M059J (cell line): ENCODE results near the gene LLGL1. TPM values are rescaled to one million over a fixed set of nuclear protein-coding genes. Genes with fewer than 3 reads are reported as not detected.
A peak's percentile ranks its signal among the peaks of the same experiment; 100 is the strongest.

Experiments
- DNase-seq: peaks from one replicate; pipeline ENCODE4 v3.0.0-alpha.2; 2012; ENCODE audit warnings: low read depth
- total RNA-seq: library from RNA; depleted of rRNA; stranded (reverse); fragments of >200 nt; shearing (Covaris generic); gene quantifications from 2 replicates; pipeline ENCODE4 v1.2.3, GENCODE V29; 2014

Gene LLGL1
- total RNA-seq, 1 experiment from 2014 or later, result 38.0 TPM

GRCh38 chr17:18253187-18253884 is 27.9 kb downstream of the LLGL1 start:
- no peak for DNase-seq

GRCh38 chr17:18253947-18254821 is 28.7 kb downstream of the LLGL1 start:
- no peak for DNase-seq

GRCh38 chr17:18254888-18255649 is 29.6 kb downstream of the LLGL1 start:
- no peak for DNase-seq

GRCh38 chr17:18256351-18256750 is 30.9 kb downstream of the LLGL1 start:
- no peak for DNase-seq

- DNase-seq, result no peak
Measured at GRCh38 chr17:18256776-18257175, 31.3 kb downstream of the LLGL1 start.

GRCh38 chr17:18257268-18257981 is 32.0 kb downstream of the LLGL1 start:
- DNase-seq, result peak; percentile 73

GRCh38 chr17:18257982-18258355 is 32.5 kb downstream of the LLGL1 start:
- peak; percentile 86 for DNase-seq

- DNase-seq, result peak; percentile 50
Measured at GRCh38 chr17:18258356-18259038, 33.1 kb downstream of the LLGL1 start, which contains the start of gene FLII. TSS of gene FLII (minus strand) at chr17:18258738. CDS start at chr17:18258690, 48 bp downstream.

GRCh38 chr17:18259621-18260331 is 34.3 kb downstream of the LLGL1 start:
- DNase-seq, result peak; percentile 81

GRCh38 chr17:18260332-18261145 is 35.1 kb downstream of the LLGL1 start, which contains the start of gene MIEF2:
TSS of gene MIEF2 (plus strand) at chr17:18260662. CDS start at chr17:18262721, 2,059 bp downstream.
- DNase-seq, result peak; percentile 93

- DNase-seq, result peak; percentile 89
Measured at GRCh38 chr17:18261146-18261515, 35.7 kb downstream of the LLGL1 start.

GRCh38 chr17:18261659-18262058 is 36.2 kb downstream of the LLGL1 start:
- no peak for DNase-seq

- DNase-seq, result no peak
Measured at GRCh38 chr17:18262111-18262510, 36.7 kb downstream of the LLGL1 start.

- no peak for DNase-seq
Measured at GRCh38 chr17:18262641-18263040, 37.2 kb downstream of the LLGL1 start.

- no peak for DNase-seq
Measured at GRCh38 chr17:18263885-18264682, 38.6 kb downstream of the LLGL1 start.

GRCh38 chr17:18267366-18267765 is 41.9 kb downstream of the LLGL1 start:
- DNase-seq, result no peak

- peak; percentile 61 for DNase-seq
Measured at GRCh38 chr17:18267927-18268711, 42.7 kb downstream of the LLGL1 start.
